T-cell (primary cell): ENCODE data around the gene ANKRA2. TPM values are rescaled to one million over a fixed set of nuclear protein-coding genes. Genes with fewer than 3 reads are reported as not detected.

Experiments
- ATAC-seq, 4 experiments: fragments of 200-7000 bp in 3 of 4; fragments of 150-1000 bp in 1 of 4; cut with Tn5 transposase; replicated peaks in 1 of 4; 1 replicate in 3 of 4; 2 replicates in 1 of 4; pipeline ENCODE4 v1.10.0; 2021; ENCODE audit warnings: moderate library complexity in 3 of 4, mild to moderate bottlenecking in 2 of 4, moderate number of reproducible peaks in 1 of 4
- CTCF ChIA-PET, 2 donors: fragments of 300-600 bp; sonication (Branson Sonifier 250); formaldehyde crosslinking; loops; one replicate each; lab custom pipeline; 2022; ENCODE audit warnings: antibody characterized with exemption in 2 of 2; lab: Charles Lee
- POLR2A ChIA-PET, 2 donors: fragments of 300-600 bp; sonication (Branson Sonifier 250); formaldehyde crosslinking; loops; one replicate each; lab custom pipeline; 2022; ENCODE audit warnings: antibody characterized with exemption in 2 of 2; lab: Charles Lee
- DNase-seq, 35 experiments: peaks; one replicate each; pipeline versions ENCODE4 v3.0.0 to v3.0.0-alpha.2; 2013 to 2023
- H3K27ac ChIP-seq: one replicate; pipeline ENCODE4 v1.5.1; 2013; ENCODE audit warnings: low read length
- H3K27me3 ChIP-seq, 2 experiments: replicated peaks in 1 of 2; 1 replicate in 1 of 2; 2 replicates in 1 of 2; pipeline versions ENCODE4 v1.6.1 to v1.7.0; 2013; ENCODE audit warnings: low read length in 1 of 2, mixed read lengths in 1 of 2; ENCODE audit not compliant: control insufficient read depth in 2 of 2, insufficient read depth in 2 of 2; ENCODE audit errors: extremely low read depth in 1 of 2
- H3K36me3 ChIP-seq, 2 donors: 1 replicate in 1 of 2; 2 replicates in 1 of 2; pipeline versions ENCODE4 v1.6.1 to v1.7.0; 2013; ENCODE audit warnings: low read length in 1 of 2; ENCODE audit not compliant: control insufficient read depth in 2 of 2, insufficient read depth in 1 of 2; ENCODE audit errors: extremely low read depth in 1 of 2
- H3K4me1 ChIP-seq, 2 experiments: 1 replicate in 1 of 2; 2 replicates in 1 of 2; pipeline versions ENCODE4 v1.6.1 to v1.7.0; 2013; ENCODE audit warnings: low read length in 2 of 2, mixed read lengths in 1 of 2; ENCODE audit not compliant: insufficient read depth in 2 of 2, control insufficient read depth in 1 of 2; ENCODE audit errors: extremely low read depth in 1 of 2
- H3K4me3 ChIP-seq, 2 donors: 1 replicate in 1 of 2; 2 replicates in 1 of 2; pipeline versions ENCODE4 v1.5.1 to v1.7.0; 2013; ENCODE audit warnings: mild to moderate bottlenecking in 2 of 2, low read length in 1 of 2, moderate library complexity in 1 of 2; ENCODE audit not compliant: control insufficient read depth in 1 of 2; ENCODE audit errors: extremely low read depth in 1 of 2
- H3K9me3 ChIP-seq: 2 replicates; pipeline ENCODE4 v1.7.0; 2013
- H3K27ac Mint-ChIP-seq, 2 donors: one replicate each; pipeline ENCODE4 v1.8.0; 2020 to 2021; ENCODE audit warnings: mild to moderate bottlenecking in 2 of 2, mixed read lengths in 2 of 2
- H3K27me3 Mint-ChIP-seq, 2 donors: one replicate each; pipeline ENCODE4 v1.8.0; 2021 to 2022; ENCODE audit warnings: mixed read lengths in 2 of 2
- H3K36me3 Mint-ChIP-seq: one replicate; pipeline ENCODE4 v1.8.0; 2021; ENCODE audit warnings: mixed read lengths
- H3K4me1 Mint-ChIP-seq, 3 donors: one replicate each; pipeline ENCODE4 v1.8.0; 2020 to 2022; ENCODE audit warnings: mixed read lengths in 3 of 3, mild to moderate bottlenecking in 1 of 3
- H3K4me3 Mint-ChIP-seq, 3 donors: one replicate each; pipeline ENCODE4 v1.8.0; 2020 to 2022; ENCODE audit warnings: mild to moderate bottlenecking in 3 of 3, mixed read lengths in 3 of 3, moderate library complexity in 3 of 3
- H3K9me3 Mint-ChIP-seq, 3 donors: one replicate each; pipeline ENCODE4 v1.8.0; 2020 to 2022; ENCODE audit warnings: mixed read lengths in 3 of 3
- WGBS: methylation state at CpG from one replicate; pipeline ENCODE4 v1.1.5; 2013; ENCODE audit warnings: missing lambda C conversion rate; ENCODE audit not compliant: insufficient coverage; 5-methylcytosine and 5-hydroxymethylcytosine counted together
- total RNA-seq, 35 experiments: library from RNA in 6 of 35; stranded (reverse) in 6 of 35; fragments of 120-200 nt in 1 of 35; gene quantifications; one replicate each; pipeline versions ENCODE4 v1.2.1 to v1.2.4 and lab custom pipeline; 2013 to 2026

The ANKRA2 gene
- total RNA-seq, 5 donors from 2014 or later (not counting 1 experiment from before 2014, with no cell fraction given): 37.8 to 42.8 (median 39.7) TPM

GRCh38 chr5:73539730-73540129 is 25.7 kb downstream of the ANKRA2 start:
- no peak overlapping the region for H3K27ac ChIP-seq
- H3K4me1 Mint-ChIP-seq: no peaks in the 10 kb centered on the region
- no peaks in the 10 kb centered on the region for H3K9me3 Mint-ChIP-seq
- DNase-seq: no peak
- CTCF ChIA-PET: no interaction called here
- H3K4me3 ChIP-seq: no peak overlapping the region
- H3K36me3 ChIP-seq: no peaks in the 10 kb centered on the region
- POLR2A ChIA-PET: interaction anchor here in 1 of 2 donors (0.7 kb wide), 1 partner anchor 164 kb away, joined by 5 read pairs; no protein-coding TSS in a partner anchor
- H3K27me3 Mint-ChIP-seq: peaks cover 23 to 26% of the 10 kb centered on the region in 2 donors
- H3K27ac Mint-ChIP-seq: no peak overlapping the region
- H3K36me3 Mint-ChIP-seq: no peaks in the 10 kb centered on the region
- no peaks in the 10 kb centered on the region for H3K9me3 ChIP-seq
- ATAC-seq: no peak
- H3K4me1 ChIP-seq: no peaks in the 10 kb centered on the region
- no peak overlapping the region for H3K4me3 Mint-ChIP-seq
- H3K27me3 ChIP-seq: peaks cover 0 to 24% of the 10 kb centered on the region in 2 experiments
- WGBS: 61% methylated on average over 2 of the region's 2 CpGs

GRCh38 chr5:73534971-73535370 is 30.5 kb downstream of the ANKRA2 start:
- H3K36me3 ChIP-seq: no peaks in the 10 kb centered on the region
- no peaks in the 10 kb centered on the region for H3K4me1 Mint-ChIP-seq
- DNase-seq (no peak), ATAC-seq (no peak)
- no peaks in the 10 kb centered on the region for H3K36me3 Mint-ChIP-seq
- H3K4me1 ChIP-seq: no peaks in the 10 kb centered on the region
- H3K27ac Mint-ChIP-seq: no peak overlapping the region
- peaks cover 0 to 18% of the 10 kb centered on the region in 2 experiments for H3K27me3 ChIP-seq
- H3K4me3 ChIP-seq: no peak overlapping the region
- no peak overlapping the region for H3K4me3 Mint-ChIP-seq
- no peak overlapping the region for H3K27ac ChIP-seq
- ChIA-PET POLR2A (no interaction called here), CTCF (interaction anchor here (0.6 to 1.8 kb wide), 4 partner anchors 12 to 56 kb away, joined by 3 to 6 read pairs (median 4); no protein-coding TSS in a partner anchor)
- H3K9me3 Mint-ChIP-seq: no peaks in the 10 kb centered on the region
- no CpG with 5 or more reads among the region's 2 CpGs for whole genome bisulfite sequencing
- peaks cover 22 to 31% of the 10 kb centered on the region in 2 donors for H3K27me3 Mint-ChIP-seq
- H3K9me3 ChIP-seq: no peaks in the 10 kb centered on the region

- H3K27ac Mint-ChIP-seq: no peak overlapping the region
- H3K4me1 Mint-ChIP-seq: no peaks in the 10 kb centered on the region
- WGBS: 78% methylated on average over 4 of the region's 5 CpGs
- ATAC-seq: no peak
- Histone ChIP-seq H3K36me3 (no peaks in the 10 kb centered on the region), H3K27me3 (peaks cover 0 to 16% of the 10 kb centered on the region in 2 experiments), H3K4me1 (no peaks in the 10 kb centered on the region), H3K27ac (no peak overlapping the region), H3K9me3 (no peaks in the 10 kb centered on the region), H3K4me3 (no peak overlapping the region)
- H3K9me3 Mint-ChIP-seq: no peaks in the 10 kb centered on the region
- H3K4me3 Mint-ChIP-seq: no peak overlapping the region
- H3K27me3 Mint-ChIP-seq: peaks cover 24 to 27% of the 10 kb centered on the region in 2 donors
- ChIA-PET POLR2A (no interaction called here), CTCF (interaction anchor here in 1 of 2 donors (0.6 kb wide), 1 partner anchor 17 kb away, joined by 6 read pairs; no protein-coding TSS in a partner anchor)
- DNase-seq: no peak
- no peaks in the 10 kb centered on the region for H3K36me3 Mint-ChIP-seq
Measured at GRCh38 chr5:73534011-73534644, 31.3 kb downstream of the ANKRA2 start.

DNA sequence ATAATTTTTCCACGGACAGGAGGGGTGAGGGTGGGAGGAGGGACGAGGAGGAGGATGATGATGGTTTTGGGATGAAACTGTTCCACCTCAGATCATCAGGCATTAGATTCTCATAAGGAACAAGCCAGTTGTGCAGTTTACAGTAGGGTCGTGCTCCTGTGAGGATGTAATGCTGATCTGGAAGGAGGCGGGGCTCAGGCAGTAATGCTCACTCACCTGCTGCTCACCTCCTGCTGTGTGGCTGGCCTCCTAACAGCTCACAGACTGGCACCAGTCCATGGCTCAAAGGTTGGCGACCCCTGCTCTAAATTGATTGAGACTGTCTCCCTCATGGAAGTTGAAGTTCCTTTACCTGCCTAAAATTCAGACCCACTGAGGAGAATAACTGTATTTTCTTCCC is 33.2 kb downstream of the ANKRA2 start:
- DNase-seq (no peak), ATAC-seq (no peak)
- peaks cover 24 to 27% of the 10 kb centered on the region in 2 donors for H3K27me3 Mint-ChIP-seq
- Histone ChIP-seq H3K4me3 (no peak overlapping the region), H3K27ac (no peak overlapping the region), H3K4me1 (no peaks in the 10 kb centered on the region), H3K9me3 (no peaks in the 10 kb centered on the region), H3K36me3 (no peaks in the 10 kb centered on the region), H3K27me3 (peaks cover 0 to 8% of the 10 kb centered on the region in 2 experiments)
- no peak overlapping the region for H3K27ac Mint-ChIP-seq
- 67% methylated on average over 1 of the region's 5 CpGs for whole genome bisulfite sequencing
- H3K36me3 Mint-ChIP-seq: no peaks in the 10 kb centered on the region
- ChIA-PET CTCF (no interaction called here), POLR2A (no interaction called here)
- H3K4me1 Mint-ChIP-seq: no peaks in the 10 kb centered on the region
- no peak overlapping the region for H3K4me3 Mint-ChIP-seq
- H3K9me3 Mint-ChIP-seq: no peaks in the 10 kb centered on the region

DNA sequence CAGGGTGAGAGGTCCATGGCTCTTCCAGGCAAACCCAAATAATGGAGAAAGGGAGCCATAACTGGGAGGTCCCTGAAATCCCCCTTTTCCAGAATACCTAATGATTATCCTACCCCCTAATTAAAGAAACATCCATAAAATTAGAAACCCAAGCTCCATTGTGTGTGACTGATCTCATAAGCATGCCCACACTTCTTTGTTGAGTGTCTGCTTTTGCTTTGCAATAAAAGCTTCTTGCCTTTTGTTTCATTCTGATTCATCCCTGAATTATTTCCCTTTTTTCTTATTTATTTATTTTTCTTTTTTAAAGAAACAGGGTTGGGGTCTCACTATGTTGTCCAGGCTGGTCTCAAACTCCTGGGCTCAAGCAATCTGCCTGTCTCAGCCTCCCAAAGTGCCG is 34.1 kb downstream of the ANKRA2 start:
- CTCF ChIA-PET: no interaction called here

DNA sequence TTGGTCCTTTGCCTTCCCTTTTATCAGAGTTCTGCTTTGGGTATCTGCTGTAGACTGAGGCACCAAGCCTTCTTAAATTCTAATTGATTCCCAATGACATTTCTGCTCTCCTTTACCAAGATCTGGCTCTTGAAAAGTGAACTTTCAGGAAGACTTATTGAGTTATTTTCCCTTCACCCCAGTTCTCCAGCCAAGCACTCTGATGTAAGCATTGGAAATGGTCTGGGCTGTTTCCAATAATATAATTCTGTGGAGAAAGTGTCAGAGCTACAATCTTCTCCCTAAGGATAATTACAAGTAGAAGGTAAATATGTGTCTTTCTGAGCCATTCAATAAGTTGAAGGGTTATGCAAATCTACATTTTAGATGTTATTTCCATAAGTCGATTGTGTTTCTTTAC is 36.4 kb downstream of the ANKRA2 start:
- no peak for DNase-seq
- Histone ChIP-seq H3K27me3 (peaks cover 3 to 7% of the 10 kb centered on the region in 2 experiments), H3K36me3 (no peaks in the 10 kb centered on the region), H3K4me3 (no peak overlapping the region), H3K4me1 (no peaks in the 10 kb centered on the region), H3K27ac (no peak overlapping the region), H3K9me3 (no peaks in the 10 kb centered on the region)
- Mint-ChIP-seq H3K27ac (no peak overlapping the region), H3K27me3 (peaks cover 22 to 23% of the 10 kb centered on the region in 2 donors), H3K4me3 (no peak overlapping the region), H3K9me3 (no peaks in the 10 kb centered on the region), H3K36me3 (no peaks in the 10 kb centered on the region), H3K4me1 (no peaks in the 10 kb centered on the region)
- no CpG with 5 or more reads among the region's 1 CpG for WGBS
- ChIA-PET CTCF (no interaction called here), POLR2A (no interaction called here)
- ATAC-seq: no peak

More for the DNA sequence above, 34.1 kb downstream of the ANKRA2 start:
- peaks cover 3 to 8% of the 10 kb centered on the region in 2 experiments for H3K27me3 ChIP-seq
- H3K27ac ChIP-seq: no peak overlapping the region
- ATAC-seq (no peak), DNase-seq (no peak)
- no peak overlapping the region for H3K4me3 ChIP-seq
- H3K9me3 ChIP-seq: no peaks in the 10 kb centered on the region
- Mint-ChIP-seq H3K27me3 (peaks cover 24 to 27% of the 10 kb centered on the region in 2 donors), H3K9me3 (no peaks in the 10 kb centered on the region), H3K27ac (no peak overlapping the region), H3K36me3 (no peaks in the 10 kb centered on the region), H3K4me3 (no peak overlapping the region), H3K4me1 (no peaks in the 10 kb centered on the region)
- POLR2A ChIA-PET: no interaction called here
- no CpG with 5 or more reads among the region's 1 CpG for WGBS
- no peaks in the 10 kb centered on the region for H3K36me3 ChIP-seq
- no peaks in the 10 kb centered on the region for H3K4me1 ChIP-seq
